HuH-7.5 (cell line): Measurements from ENCODE around the gene GINS3.

ENCODE experiments used
- DNase-seq: peaks from one replicate; pipeline ENCODE4 v3.0.0; 2011; ENCODE audit warnings: low spot score

The GINS3 gene

GRCh38 chr16:58392215-58393137 is at the start of gene GINS3:
Gene GINS3 (plus strand): TSS chr16:58392471. CDS start chr16:58392602, 131 bp downstream.
- DNase-seq: peak; percentile 83

- DNase-seq: no peak
Observed at GRCh38 chr16:58343562-58343961, 48.7 kb upstream of the GINS3 start.

DNA sequence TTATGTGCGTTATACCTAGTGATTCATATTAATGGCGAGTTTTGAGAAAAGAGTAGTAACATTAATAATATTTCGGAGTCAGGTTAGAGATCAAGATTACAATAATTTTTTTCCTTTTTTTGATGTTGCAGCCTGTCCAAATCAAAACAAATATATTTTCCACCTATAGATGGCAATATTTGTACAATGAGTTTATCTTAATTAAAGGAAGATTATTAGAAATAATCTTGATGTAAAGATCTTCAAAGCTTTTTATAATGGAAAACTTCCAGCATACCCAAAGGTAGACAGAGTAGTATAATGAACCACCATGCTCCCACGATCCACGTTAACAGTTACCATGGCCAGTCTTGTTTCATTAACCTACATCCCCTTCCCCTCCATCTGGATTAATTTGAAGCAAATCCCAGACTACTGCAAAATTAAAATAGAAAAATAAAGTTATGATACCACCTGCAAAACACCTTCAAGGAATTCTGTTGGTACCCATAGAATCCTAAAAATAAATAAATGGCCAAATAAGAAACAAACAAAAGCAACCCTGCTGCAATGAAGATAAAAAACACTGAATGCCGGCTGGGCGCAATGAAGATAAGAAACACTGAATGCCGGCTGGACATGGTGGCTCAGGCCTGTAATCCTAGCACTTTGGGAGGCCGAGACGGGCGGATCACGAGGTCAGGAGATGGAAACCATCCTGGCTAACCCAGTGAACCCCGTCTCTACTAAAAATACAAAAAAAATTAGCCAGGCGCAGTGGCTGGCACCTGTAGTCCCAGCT is 46.5 kb upstream of the GINS3 start:
- no peak for DNase-seq

GRCh38 chr16:58346831-58347371 is 45.4 kb upstream of the GINS3 start:
- DNase-seq: no peak

- no peak for DNase-seq
Observed at GRCh38 chr16:58348986-58349385, 43.3 kb upstream of the GINS3 start.

GRCh38 chr16:58352690-58353089 is 39.6 kb upstream of the GINS3 start:
- no peak for DNase-seq

- DNase-seq: no peak
Observed at GRCh38 chr16:58360041-58360634, 32.1 kb upstream of the GINS3 start.

- DNase-seq: no peak
Observed at GRCh38 chr16:58361726-58362125, 30.5 kb upstream of the GINS3 start.

DNA sequence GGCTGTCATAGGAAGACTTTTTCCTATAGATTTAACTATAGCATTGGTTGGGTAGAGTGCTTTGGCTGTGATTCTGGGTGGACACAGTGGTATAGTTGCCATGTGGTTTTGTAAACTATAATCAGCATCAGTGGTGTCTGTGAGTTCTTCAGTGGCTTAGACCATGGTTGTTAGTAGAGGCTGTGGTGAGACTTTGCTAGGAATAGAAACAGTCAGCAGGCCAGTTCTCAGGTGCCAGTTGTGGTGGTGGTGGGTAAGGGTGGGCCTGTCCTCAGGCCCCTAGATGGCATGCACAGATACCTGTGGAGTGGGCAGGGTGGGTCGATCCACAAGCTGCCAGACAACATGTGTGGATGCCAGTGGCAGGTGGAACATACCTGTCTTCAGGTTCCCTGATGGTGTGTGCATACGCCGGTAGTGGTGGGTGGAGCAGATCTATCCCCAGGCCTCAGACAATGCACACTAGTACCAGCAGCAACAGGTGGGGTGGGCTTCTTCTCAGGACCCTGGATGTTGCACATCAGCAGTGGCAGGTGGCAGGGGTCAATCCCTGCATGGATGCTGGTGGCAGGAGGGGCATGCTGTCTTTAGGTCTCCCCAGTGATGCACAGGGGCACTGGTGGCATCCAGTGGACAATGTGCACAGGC is 28.4 kb upstream of the GINS3 start:
- no peak for DNase-seq

GRCh38 chr16:58365623-58366022 is 26.6 kb upstream of the GINS3 start:
- no peak for DNase-seq

GRCh38 chr16:58366247-58367031 is 25.8 kb upstream of the GINS3 start:
- no peak for DNase-seq

- DNase-seq: no peak
Observed at GRCh38 chr16:58367252-58367651, 25.0 kb upstream of the GINS3 start.

- DNase-seq: no peak
Observed at GRCh38 chr16:58371841-58372240, 20.4 kb upstream of the GINS3 start.

GRCh38 chr16:58375386-58375785 is 16.9 kb upstream of the GINS3 start:
- DNase-seq: no peak

- DNase-seq: no peak
Observed at GRCh38 chr16:58377932-58378331, 14.3 kb upstream of the GINS3 start.

GRCh38 chr16:58378401-58378800 is 13.9 kb upstream of the GINS3 start:
- no peak for DNase-seq

DNA sequence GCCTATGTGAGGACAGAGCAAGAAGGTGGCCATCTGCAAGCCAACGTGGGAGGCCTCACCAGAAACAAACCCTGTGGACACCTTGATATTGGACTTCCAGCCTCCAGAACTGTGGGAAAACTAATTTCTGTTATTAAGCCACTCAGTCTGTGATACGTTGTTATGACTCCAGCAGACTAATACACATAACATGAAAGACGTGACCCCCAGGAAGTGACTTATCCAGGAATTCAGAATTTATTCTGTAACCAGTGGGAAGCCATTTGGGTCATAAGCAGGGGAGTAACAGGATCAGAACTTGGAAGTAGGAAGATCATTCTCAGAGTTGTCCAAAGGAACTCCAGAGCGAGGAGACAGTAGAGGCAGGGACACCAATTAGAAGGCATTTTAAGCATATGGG is 12.5 kb upstream of the GINS3 start:
- no peak for DNase-seq

DNA sequence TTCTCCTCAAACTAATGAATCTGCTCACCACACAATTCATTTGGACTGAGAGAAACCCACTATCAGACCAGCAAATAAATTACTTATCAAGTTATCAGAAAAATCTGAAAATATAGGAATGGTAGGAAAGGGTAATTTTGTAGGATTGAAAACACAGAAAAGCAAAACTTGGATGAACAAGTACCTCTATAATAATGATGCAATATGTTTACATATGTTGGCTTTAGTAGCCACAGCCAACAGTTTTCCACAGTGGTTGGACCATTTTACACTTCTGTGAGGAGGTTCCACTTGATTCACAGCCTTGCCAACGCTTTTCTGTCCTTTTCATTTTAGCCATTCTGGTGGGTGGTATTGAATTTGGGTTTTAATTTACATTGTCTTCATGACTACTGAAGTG is 10.6 kb upstream of the GINS3 start:
- no peak for DNase-seq

DNA sequence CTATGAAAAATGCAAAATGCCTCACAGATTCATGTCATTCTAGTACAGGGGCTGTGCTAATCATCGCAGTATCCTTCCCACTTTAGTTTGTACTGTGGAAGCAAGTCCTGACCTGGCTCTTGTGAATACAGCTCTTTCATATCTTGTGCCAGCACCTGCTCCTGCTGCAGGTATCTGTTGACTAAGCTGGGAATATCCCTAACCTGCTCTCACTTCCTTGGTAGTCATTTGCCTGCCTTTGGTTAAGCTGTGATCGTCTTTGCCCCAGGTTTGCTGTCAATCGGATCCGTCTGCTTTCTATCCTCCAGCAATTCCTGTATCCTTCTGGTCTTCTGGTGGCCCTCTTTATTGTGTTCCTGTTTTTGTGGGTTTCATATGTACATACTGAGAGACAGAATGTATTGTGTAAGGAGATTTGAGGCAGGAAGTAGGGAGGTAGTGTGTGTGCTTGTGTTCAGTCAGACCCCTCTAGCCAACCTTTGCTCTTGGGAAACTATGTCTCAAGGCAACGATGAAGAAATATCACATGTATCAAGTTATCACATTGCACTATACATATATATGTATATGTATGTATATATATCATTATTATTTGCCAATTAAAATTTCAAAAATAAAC is 7.7 kb upstream of the GINS3 start:
- DNase-seq: no peak

DNA sequence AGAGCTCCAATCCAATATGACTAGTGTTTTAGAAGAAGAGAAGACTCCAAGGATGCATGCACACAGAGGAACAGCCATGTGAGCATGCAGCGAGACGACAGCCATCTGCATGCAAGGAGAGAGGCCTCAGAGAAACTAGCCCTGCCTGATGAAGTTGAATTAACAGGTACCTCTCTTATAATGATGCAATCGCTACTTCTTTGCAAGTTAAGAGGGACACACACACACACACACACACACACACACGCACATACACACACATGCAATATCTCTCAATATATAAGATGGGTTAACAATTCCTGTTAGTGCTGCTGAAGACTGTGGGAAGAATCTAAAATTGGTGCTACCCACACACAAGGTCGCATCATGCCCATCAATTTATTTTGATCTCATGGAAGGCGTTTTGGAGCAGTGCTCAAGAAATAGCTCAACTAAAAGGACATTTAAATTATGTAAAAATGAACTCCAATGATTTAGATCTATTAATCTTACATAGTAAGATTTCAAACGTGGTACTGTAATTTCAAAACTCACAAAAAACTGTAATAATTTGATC is 7.0 kb upstream of the GINS3 start:
- DNase-seq: no peak
